Karpas-422 (cell line): Measurements from ENCODE around the gene PARP6. TPM values are rescaled to one million over a fixed set of nuclear protein-coding genes. Genes with fewer than 3 reads are reported as not detected.
A peak's percentile ranks its signal among the peaks of the same experiment; 100 is the strongest.
"Not testable (repeated sequence)": the region's sequence is repeated elsewhere in the genome, so short reads cannot be mapped to it uniquely, and the experiment has no call there.

Source experiments
- DNase-seq: peaks from one replicate; pipeline ENCODE4 v3.0.0-alpha.2; 2015
- H2AFZ ChIP-seq: fragments of 200-600 bp; sonication (generic); 2 replicates; pipeline ENCODE4 v1.6.1; 2014; ENCODE audit warnings: antibody characterized with exemption, low read length, mixed read lengths
- H3K27ac ChIP-seq: fragments of 200-600 bp; sonication (generic); 2 replicates; pipeline ENCODE4 v1.5.1; 2014; ENCODE audit warnings: mild to moderate bottlenecking, low read length, moderate library complexity
- H3K27me3 ChIP-seq: fragments of 200-600 bp; sonication (generic); 2 replicates; pipeline ENCODE4 v1.6.1; 2014; ENCODE audit warnings: low read length, mixed read lengths
- H3K36me3 ChIP-seq: fragments of 200-600 bp; sonication (generic); 2 replicates; pipeline ENCODE4 v1.6.1; 2014; ENCODE audit warnings: low read length, mixed read lengths; ENCODE audit not compliant: insufficient read depth
- H3K4me1 ChIP-seq: fragments of 200-600 bp; sonication (generic); 2 replicates; pipeline ENCODE4 v1.6.1; 2014; ENCODE audit warnings: mild to moderate bottlenecking, low read length, mixed read lengths
- H3K4me2 ChIP-seq: fragments of 200-600 bp; sonication (generic); 2 replicates; pipeline ENCODE4 v1.6.1; 2014; ENCODE audit warnings: low read length, low read depth, mild to moderate bottlenecking; ENCODE audit not compliant: poor library complexity, severe bottlenecking
- H3K4me3 ChIP-seq: fragments of 200-600 bp; sonication (generic); 2 replicates; pipeline ENCODE4 v1.5.1; 2014; ENCODE audit warnings: mild to moderate bottlenecking, antibody characterized with exemption, low read length, mixed read lengths
- H3K79me2 ChIP-seq: fragments of 200-600 bp; sonication (generic); 2 replicates; pipeline ENCODE4 v1.6.1; 2014; ENCODE audit warnings: mild to moderate bottlenecking, low read length, mixed read lengths
- H3K9ac ChIP-seq: fragments of 200-600 bp; sonication (generic); 2 replicates; pipeline ENCODE4 v1.6.0; 2014; ENCODE audit warnings: low read length
- H3K9me2 ChIP-seq: fragments of 200-600 bp; sonication (generic), shearing (Covaris generic); replicated peaks from 2 replicates; pipeline ENCODE4 v1.6.0; 2014; ENCODE audit warnings: mild to moderate bottlenecking, low read length, moderate library complexity; ENCODE audit not compliant: insufficient read depth
- H3K9me3 ChIP-seq: fragments of 300-700, 200-600 bp; sonication (generic); 2 replicates; pipeline ENCODE4 v1.6.1; 2014; ENCODE audit warnings: low read length, mixed read lengths
- H4K20me1 ChIP-seq: fragments of 200-600 bp; sonication (generic); 2 replicates; pipeline ENCODE4 v1.6.1; 2014; ENCODE audit warnings: mild to moderate bottlenecking, antibody characterized with exemption, low read length, low read depth; ENCODE audit not compliant: insufficient read depth
- total RNA-seq: library from RNA; depleted of rRNA; stranded (reverse); fragments of >200 nt; shearing (Covaris generic); gene quantifications from 2 replicates; pipeline ENCODE4 v1.2.3, GENCODE V29; 2014; ENCODE audit warnings: low replicate concordance

Gene PARP6
- total RNA-seq, 1 experiment from 2014 or later = 82.0 TPM

DNA sequence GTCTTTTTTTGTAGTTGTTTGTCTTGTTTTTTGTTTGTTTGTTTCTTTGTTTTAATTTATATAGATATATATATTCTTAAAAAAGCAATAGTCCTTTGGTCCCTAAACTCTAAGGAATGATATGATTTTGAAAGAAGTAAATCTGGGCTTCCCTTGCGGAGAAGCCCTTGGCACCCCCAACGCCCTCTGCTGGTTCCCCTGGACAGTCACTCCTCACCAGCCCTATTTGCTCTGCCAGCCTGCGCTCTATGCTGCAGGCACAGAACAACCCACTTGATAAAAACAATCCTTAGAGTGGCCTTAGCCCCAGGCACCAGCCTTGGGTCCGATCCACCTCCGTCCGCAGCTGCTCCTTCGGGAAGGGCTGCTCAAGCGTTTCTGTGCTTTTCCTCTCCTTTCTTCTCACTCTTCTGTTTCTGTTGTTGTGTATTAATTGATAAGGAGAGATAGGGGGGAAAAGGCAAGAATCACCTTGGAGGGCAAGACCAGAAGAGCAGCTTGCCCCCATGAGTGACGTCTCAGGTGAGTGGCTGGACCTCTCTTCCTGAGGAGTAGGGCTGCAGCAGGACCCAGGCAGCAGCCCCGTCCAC is 13.7 kb upstream of the PARP6 start:
- Histone ChIP-seq H3K27me3 (no peaks in the 10 kb centered on the region), H3K79me2 (no peaks in the 10 kb centered on the region), H3K4me2 (no peak overlapping the region), H3K9me3 (no peaks in the 10 kb centered on the region), H3K9ac (no peak overlapping the region; the same call in 1 of the 2 replicates), H3K4me1 (no peaks in the 10 kb centered on the region), H3K36me3 (no peaks in the 10 kb centered on the region), H3K27ac (no peak overlapping the region), H3K4me3 (no peak overlapping the region), H4K20me1 (0 out of 2 replicates have a peak, but pooled peaks cover 3% of the 10 kb centered on the region), H3K9me2 (no peaks in the 10 kb centered on the region), H2AFZ (no peak overlapping the region)
- DNase-seq = peak; percentile 81

DNA sequence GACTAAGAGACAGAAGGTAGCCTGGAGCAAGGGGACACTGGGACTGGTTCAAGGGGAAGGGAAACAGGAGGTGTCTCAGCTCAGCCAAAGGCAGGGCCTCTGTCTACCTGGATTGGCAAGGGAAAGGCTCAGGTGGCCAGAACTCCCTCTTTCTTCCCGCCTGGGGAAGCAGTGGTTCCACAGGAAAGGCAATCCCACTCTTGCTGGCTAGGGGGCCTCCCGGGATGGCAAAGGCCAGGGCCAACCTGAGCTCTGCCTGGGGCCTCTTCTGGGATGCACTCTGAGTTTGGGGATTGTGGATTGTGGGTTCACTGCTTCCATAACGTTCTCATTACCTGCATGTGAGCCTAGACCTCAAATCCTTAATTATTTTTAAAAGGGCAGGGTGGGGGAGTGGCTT is 13.0 kb upstream of the PARP6 start:
- H3K4me1 ChIP-seq = no peaks in the 10 kb centered on the region
- H3K4me3 ChIP-seq = no peak overlapping the region
- no peaks in the 10 kb centered on the region for H3K27me3 ChIP-seq
- H3K4me2 ChIP-seq = no peak overlapping the region
- H3K27ac ChIP-seq = no peak overlapping the region
- no peak overlapping the region for H2AFZ ChIP-seq
- H3K9me2 ChIP-seq = no peaks in the 10 kb centered on the region
- no peaks in the 10 kb centered on the region for H3K9me3 ChIP-seq
- DNase-seq = no peak
- 0 out of 2 replicates have a peak, but pooled peaks cover 3% of the 10 kb centered on the region for H4K20me1 ChIP-seq
- no peaks in the 10 kb centered on the region for H3K79me2 ChIP-seq
- H3K36me3 ChIP-seq = no peaks in the 10 kb centered on the region
- H3K9ac ChIP-seq = no peak overlapping the region

DNA sequence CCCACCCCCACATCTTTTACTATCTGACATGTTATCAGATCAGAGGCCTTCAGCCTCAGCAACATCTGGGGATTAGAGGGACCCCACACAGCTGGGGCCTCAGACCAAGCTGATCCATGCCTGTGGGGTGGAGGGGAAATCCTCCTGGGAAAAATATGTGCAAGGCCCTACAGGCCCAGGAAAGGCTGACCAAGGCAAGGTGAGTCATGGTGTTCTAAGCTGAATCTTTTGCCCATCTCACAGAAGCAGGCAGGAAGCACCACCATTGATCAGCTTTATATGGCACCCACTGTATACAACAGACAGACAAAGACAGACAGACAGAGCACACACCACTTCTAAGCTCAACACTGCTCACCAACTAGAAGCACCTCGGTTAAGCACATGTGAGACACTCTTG is 12.4 kb upstream of the PARP6 start:
- no peaks in the 10 kb centered on the region for H3K9me3 ChIP-seq
- no peak overlapping the region for H3K4me2 ChIP-seq
- no peak overlapping the region for H3K27ac ChIP-seq
- no peak overlapping the region for H3K9ac ChIP-seq
- H4K20me1 ChIP-seq = 0 out of 2 replicates have a peak, but pooled peaks cover 3% of the 10 kb centered on the region
- no peaks in the 10 kb centered on the region for H3K79me2 ChIP-seq
- H3K4me3 ChIP-seq = no peak overlapping the region
- DNase-seq = no peak
- H3K9me2 ChIP-seq = no peaks in the 10 kb centered on the region
- no peaks in the 10 kb centered on the region for H3K27me3 ChIP-seq
- H3K4me1 ChIP-seq = no peaks in the 10 kb centered on the region
- no peak overlapping the region for H2AFZ ChIP-seq
- no peaks in the 10 kb centered on the region for H3K36me3 ChIP-seq

DNA sequence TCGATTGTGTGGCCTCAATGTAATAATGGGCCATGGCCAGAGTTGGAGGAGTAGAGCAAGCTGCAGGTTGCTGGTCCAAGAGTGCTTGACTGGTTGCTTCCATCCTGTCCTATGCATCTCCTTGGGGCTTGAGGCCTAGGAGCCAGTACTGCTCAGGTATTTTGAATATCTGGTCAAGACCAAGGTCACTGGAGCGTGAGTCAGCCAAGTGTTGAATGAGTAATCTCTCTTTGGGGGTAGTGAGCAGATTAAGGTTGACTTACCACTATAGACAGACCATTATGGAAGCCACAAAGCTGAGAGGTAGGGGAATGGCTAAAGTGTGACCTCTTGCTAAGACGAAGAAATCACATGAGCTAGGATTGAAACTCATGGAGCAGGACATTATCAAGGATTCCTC is 9.4 kb upstream of the PARP6 start:
- no peaks in the 10 kb centered on the region for H3K4me1 ChIP-seq
- 0 out of 2 replicates have a peak, but pooled peaks cover 3% of the 10 kb centered on the region for H4K20me1 ChIP-seq
- H3K79me2 ChIP-seq = no peaks in the 10 kb centered on the region
- H2AFZ ChIP-seq = no peak overlapping the region
- H3K9me3 ChIP-seq = no peaks in the 10 kb centered on the region
- no peak overlapping the region for H3K9ac ChIP-seq
- H3K4me3 ChIP-seq = no peak overlapping the region
- H3K36me3 ChIP-seq = no peaks in the 10 kb centered on the region
- H3K9me2 ChIP-seq = no peaks in the 10 kb centered on the region
- H3K27me3 ChIP-seq = no peaks in the 10 kb centered on the region
- H3K4me2 ChIP-seq = no peak overlapping the region
- no peak for DNase-seq
- no peak overlapping the region for H3K27ac ChIP-seq

DNA sequence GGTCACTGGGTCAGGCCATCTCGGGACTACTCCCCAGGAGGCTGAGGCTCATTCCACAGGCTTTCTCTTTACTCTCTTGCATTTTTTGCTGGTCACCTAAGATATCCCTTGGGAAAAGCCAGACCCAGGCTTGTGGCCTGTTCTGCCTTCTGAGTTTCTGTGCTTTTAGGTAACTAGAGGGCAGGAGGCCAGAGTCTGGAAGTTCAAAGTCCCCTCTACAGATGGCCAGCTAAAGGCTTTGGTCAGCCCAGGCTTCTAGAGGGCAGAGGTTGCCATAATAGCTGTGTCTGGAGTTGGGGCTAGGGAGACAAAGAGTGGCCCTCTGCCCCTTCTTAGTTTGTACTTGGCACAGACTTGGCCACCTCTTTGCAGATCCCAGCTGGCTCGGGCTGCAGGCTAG is 8.4 kb upstream of the PARP6 start:
- Histone ChIP-seq H3K79me2 (no peaks in the 10 kb centered on the region), H3K9me2 (no peaks in the 10 kb centered on the region), H3K4me1 (no peaks in the 10 kb centered on the region), H4K20me1 (no peaks in the 10 kb centered on the region), H3K9me3 (no peaks in the 10 kb centered on the region), H3K4me2 (no peak overlapping the region), H3K4me3 (no peak overlapping the region), H3K9ac (no peak overlapping the region), H3K36me3 (no peaks in the 10 kb centered on the region), H3K27me3 (no peaks in the 10 kb centered on the region), H3K27ac (no peak overlapping the region), H2AFZ (no peak overlapping the region)
- DNase-seq = no peak

DNA sequence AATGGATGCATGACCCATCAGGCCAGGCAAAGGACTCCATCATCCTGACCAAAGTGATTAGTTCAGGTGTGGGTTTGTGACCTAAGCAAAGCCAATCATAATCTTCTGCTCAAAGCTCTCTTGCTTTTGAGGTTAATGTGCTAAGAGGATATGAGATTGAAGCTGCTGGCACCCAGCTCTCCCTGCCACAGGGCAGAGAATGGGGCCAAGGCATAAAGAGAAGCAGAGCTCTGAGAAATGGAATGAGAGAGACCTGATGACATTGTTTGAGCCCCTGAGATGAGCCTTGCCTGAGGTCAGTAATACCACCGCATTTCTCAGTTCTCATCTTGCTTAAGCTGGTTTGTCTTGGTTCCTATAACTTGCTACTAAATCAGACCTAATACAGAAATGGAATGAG is 6.4 kb upstream of the PARP6 start:
- Histone ChIP-seq H3K9me3 (no peaks in the 10 kb centered on the region), H3K79me2 (no peaks in the 10 kb centered on the region), H4K20me1 (no peaks in the 10 kb centered on the region), H2AFZ (no peak overlapping the region), H3K9ac (no peak overlapping the region), H3K27ac (no peak overlapping the region), H3K4me1 (peaks cover under 1% of the 10 kb centered on the region; the same call in 1 of the 2 replicates), H3K4me2 (no peak overlapping the region), H3K9me2 (no peaks in the 10 kb centered on the region), H3K4me3 (no peak overlapping the region), H3K27me3 (no peaks in the 10 kb centered on the region), H3K36me3 (no peaks in the 10 kb centered on the region)
- DNase-seq = no peak

DNA sequence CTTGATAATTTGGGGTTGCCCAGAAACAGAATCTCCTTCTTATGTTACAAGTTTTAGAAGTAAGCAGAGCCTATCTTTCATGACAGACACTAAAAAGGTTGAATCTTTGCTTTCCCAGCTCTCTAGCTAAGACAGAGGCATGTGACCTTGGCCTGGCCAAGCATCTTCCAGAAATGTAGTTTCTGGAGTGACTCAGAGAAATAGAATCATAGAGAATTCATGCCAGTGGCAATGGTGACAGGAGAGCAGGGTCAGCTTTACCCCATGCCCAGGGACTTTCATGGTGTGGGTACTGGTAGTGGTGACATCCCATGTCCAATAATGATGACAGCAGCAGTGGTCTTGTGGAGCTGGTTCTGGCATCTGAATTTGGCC is 4.0 kb upstream of the PARP6 start:
- H3K4me1 ChIP-seq = peaks cover 14% of the 10 kb centered on the region
- H3K27ac ChIP-seq = no peak overlapping the region
- H3K4me2 ChIP-seq = no peak overlapping the region
- no peak overlapping the region for H3K9ac ChIP-seq
- H3K4me3 ChIP-seq = no peak overlapping the region
- peaks cover 9% of the 10 kb centered on the region for H3K79me2 ChIP-seq
- no peak for DNase-seq
- no peak overlapping the region for H2AFZ ChIP-seq
- no peaks in the 10 kb centered on the region for H3K36me3 ChIP-seq
- no peaks in the 10 kb centered on the region for H3K9me2 ChIP-seq
- no peaks in the 10 kb centered on the region for H4K20me1 ChIP-seq
- H3K9me3 ChIP-seq = no peaks in the 10 kb centered on the region
- H3K27me3 ChIP-seq = no peaks in the 10 kb centered on the region

DNA sequence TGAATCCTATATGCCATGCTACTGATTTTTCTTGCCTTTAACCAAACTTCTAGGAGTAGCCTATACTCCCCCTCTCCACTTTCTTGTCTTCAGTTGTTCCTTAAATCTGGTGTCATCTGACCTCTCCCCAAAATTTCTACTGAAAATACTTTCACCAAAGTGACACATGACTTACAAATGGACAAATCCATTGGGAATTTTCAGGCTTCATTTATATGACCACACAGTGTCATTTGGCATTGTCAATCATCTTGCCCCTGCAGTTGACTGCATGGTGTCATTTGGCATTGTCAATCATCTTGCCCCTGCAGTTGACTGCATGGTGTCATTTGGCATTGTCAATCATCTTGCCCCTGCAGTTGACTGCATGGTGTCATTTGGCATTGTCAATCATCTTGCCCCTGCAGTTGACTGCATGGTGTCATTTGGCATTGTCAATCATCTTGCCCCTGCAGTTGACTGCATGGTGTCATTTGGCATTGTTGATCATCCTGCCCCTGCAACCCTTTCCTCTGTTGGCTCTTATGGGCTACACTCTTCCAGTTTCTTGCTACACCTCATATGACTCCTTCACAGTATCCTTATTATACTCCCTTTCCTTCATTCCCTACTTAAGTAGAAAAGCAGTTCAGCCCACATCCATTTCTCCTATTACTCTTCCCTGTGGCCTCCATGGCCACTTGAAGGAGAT is 3.4 kb upstream of the PARP6 start:
- not testable (repeated sequence) for H3K9me2 ChIP-seq, H3K4me2 ChIP-seq, H3K36me3 ChIP-seq, H4K20me1 ChIP-seq, H2AFZ ChIP-seq, H3K4me3 ChIP-seq, H3K27ac ChIP-seq, H3K27me3 ChIP-seq, H3K9ac ChIP-seq, DNase-seq, H3K9me3 ChIP-seq
- Histone ChIP-seq H3K4me1 (peaks cover 20% of the 10 kb centered on the region), H3K79me2 (peaks cover 14% of the 10 kb centered on the region)
